Epithelial cell of esophagus (primary cell): ENCODE results near the gene ACBD3.
A peak's percentile ranks its signal among the peaks of the same experiment; 100 is the strongest.

Experiments used
- DNase-seq: peaks from one replicate; pipeline ENCODE4 v3.0.0; 2010; ENCODE audit warnings: low read depth
- H3K4me3 ChIP-seq: 2 replicates; pipeline ENCODE4 v1.5.1; 2011; ENCODE audit warnings: mild to moderate bottlenecking, low read length, control low read depth
- CTCF ChIP-seq: IDR thresholded peaks from 2 replicates; pipeline ENCODE4 v1.5.1; 2011; ENCODE audit warnings: low read depth, mild to moderate bottlenecking, low read length, control low read depth, inconsistent platforms; ENCODE audit not compliant: insufficient read depth; ENCODE audit errors: missing control alignments

The ACBD3 gene

GRCh38 chr1:226098870-226099835 lies 87.4 kb downstream of the ACBD3 start:
- peak; percentile 49 for DNase-seq
- no peak overlapping the region for H3K4me3 ChIP-seq
- TF ChIP-seq CTCF, result no peak

GRCh38 chr1:226097866-226098625 lies 88.5 kb downstream of the ACBD3 start:
- no peak overlapping the region for H3K4me3 ChIP-seq
- no peak for TF ChIP-seq CTCF
- peak; percentile 94 for DNase-seq

- no peak for DNase-seq
- TF ChIP-seq CTCF, result no peak
- H3K4me3 ChIP-seq, result no peak overlapping the region
Measured at GRCh38 chr1:226095286-226095685, 91.3 kb downstream of the ACBD3 start.
